Stimulated activated naive CD8-positive, alpha-beta T cell treated with anti-CD3 and anti-CD28 coated beads, Interleukin-15, amount 100 ng/mL, for 72 hours (primary cell): ENCODE data around the gene RIPOR1.

Experiments
- ATAC-seq: fragments of 150-1000 bp; cut with Tn5 transposase; 2 replicates; pipeline ENCODE4 v1.10.0; 2021; ENCODE audit warnings: mild to moderate bottlenecking, moderate library complexity
- DNase-seq, 2 donors: peaks; one replicate each; pipeline ENCODE4 v3.0.0; 2021 to 2022
- H3K27ac Mint-ChIP-seq, 2 donors: one replicate each; pipeline ENCODE4 v1.8.0; 2022; ENCODE audit warnings: mild to moderate bottlenecking in 2 of 2, mixed read lengths in 2 of 2, moderate library complexity in 2 of 2
- H3K27me3 Mint-ChIP-seq: one replicate; pipeline ENCODE4 v1.8.0; 2022; ENCODE audit warnings: mixed read lengths
- H3K4me1 Mint-ChIP-seq: one replicate; pipeline ENCODE4 v1.8.0; 2022; ENCODE audit warnings: mild to moderate bottlenecking, mixed read lengths
- H3K4me3 Mint-ChIP-seq, 2 donors: one replicate each; pipeline ENCODE4 v1.8.0; 2022; ENCODE audit warnings: mild to moderate bottlenecking in 2 of 2, mixed read lengths in 2 of 2, moderate library complexity in 1 of 2
- H3K9me3 Mint-ChIP-seq, 2 donors: one replicate each; pipeline ENCODE4 v1.8.0; 2022; ENCODE audit warnings: mixed read lengths in 2 of 2

The RIPOR1 gene

GRCh38 chr16:67541391-67542263, 13.0 kb downstream of the RIPOR1 start:
- Mint-ChIP-seq H3K27me3 (peaks cover 6% of the 10 kb centered on the region), H3K9me3 (no peaks in the 10 kb centered on the region), H3K4me1 (peaks cover 58% of the 10 kb centered on the region), H3K27ac (peak overlapping the region in 1 of 2 donors; percentile 63), H3K4me3 (no peak overlapping the region)
- ATAC-seq (no peak), DNase-seq (no peak)

DNA sequence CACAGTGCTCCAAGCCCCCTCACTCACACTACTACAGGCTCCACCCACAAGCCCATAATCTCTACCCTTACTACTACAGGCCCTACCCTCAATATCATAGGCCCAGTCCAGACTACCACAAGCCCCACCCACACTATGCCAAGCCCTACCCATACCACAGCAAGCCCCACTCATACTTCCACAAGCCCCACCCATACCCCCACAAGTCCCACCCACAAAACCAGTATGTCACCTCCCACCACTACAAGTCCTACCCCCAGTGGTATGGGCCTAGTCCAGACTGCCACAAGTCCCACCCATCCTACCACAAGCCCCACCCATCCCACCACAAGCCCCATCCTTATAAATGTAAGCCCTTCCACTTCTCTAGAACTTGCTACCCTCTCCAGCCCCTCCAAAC, 13.8 kb downstream of the RIPOR1 start:
- Mint-ChIP-seq H3K4me3 (no peak overlapping the region), H3K4me1 (peaks cover 58% of the 10 kb centered on the region), H3K27ac (no peak overlapping the region), H3K27me3 (no peaks in the 10 kb centered on the region), H3K9me3 (no peaks in the 10 kb centered on the region)
- DNase-seq, result peak; percentile 68 to 81
- peak; percentile 82 for ATAC-seq

GRCh38 chr16:67543036-67543435, 14.4 kb downstream of the RIPOR1 start:
- H3K9me3 Mint-ChIP-seq, result no peaks in the 10 kb centered on the region
- no peak for ATAC-seq
- peaks cover 64% of the 10 kb centered on the region for H3K4me1 Mint-ChIP-seq
- H3K4me3 Mint-ChIP-seq, result no peak overlapping the region
- no peak overlapping the region for H3K27ac Mint-ChIP-seq
- H3K27me3 Mint-ChIP-seq, result no peaks in the 10 kb centered on the region
- no peak for DNase-seq

GRCh38 chr16:67543582-67543981, 15.0 kb downstream of the RIPOR1 start:
- H3K4me3 Mint-ChIP-seq, result no peak overlapping the region

DNA sequence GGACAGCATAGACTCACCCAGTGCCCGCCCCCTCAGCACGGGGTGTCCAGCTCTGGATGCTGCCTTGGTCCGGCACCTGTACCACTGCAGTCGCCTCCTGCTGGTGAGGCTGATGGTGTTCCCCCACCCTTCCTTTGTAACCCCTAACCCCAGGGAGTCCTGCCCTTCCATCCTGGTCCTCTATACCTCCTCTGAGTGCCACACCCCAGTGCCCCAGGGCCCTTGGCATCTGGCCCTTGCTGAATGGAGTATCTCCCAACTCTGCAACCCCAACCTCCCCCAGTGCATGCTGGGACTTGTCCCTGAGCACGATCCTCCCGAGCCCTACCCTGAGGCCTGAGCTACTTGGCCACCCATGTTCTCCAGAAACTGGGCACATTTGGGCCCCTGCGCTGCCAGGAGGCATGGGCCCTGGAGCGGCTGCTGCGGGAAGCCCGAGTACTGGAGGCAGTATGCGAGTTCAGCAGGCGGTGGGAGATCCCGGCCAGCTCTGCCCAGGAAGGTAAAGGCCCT, 15.8 kb downstream of the RIPOR1 start:
- ATAC-seq, result no peak
- H3K9me3 Mint-ChIP-seq, result no peaks in the 10 kb centered on the region
- no peak for DNase-seq
- no peak overlapping the region for H3K4me3 Mint-ChIP-seq
- no peak overlapping the region for H3K27ac Mint-ChIP-seq
- H3K27me3 Mint-ChIP-seq, result no peaks in the 10 kb centered on the region
- peaks cover 66% of the 10 kb centered on the region for H3K4me1 Mint-ChIP-seq

More at GRCh38 chr16:67543582-67543981, 15.0 kb downstream of the RIPOR1 start:
- ATAC-seq (no peak), DNase-seq (no peak)
- H3K9me3 Mint-ChIP-seq, result no peaks in the 10 kb centered on the region
- H3K27ac Mint-ChIP-seq, result peak overlapping the region in 1 of 2 donors; percentile 27
- peaks cover 66% of the 10 kb centered on the region for H3K4me1 Mint-ChIP-seq
- H3K27me3 Mint-ChIP-seq, result no peaks in the 10 kb centered on the region

GRCh38 chr16:67544844-67545664, 16.4 kb downstream of the RIPOR1 start:
- Mint-ChIP-seq H3K9me3 (no peaks in the 10 kb centered on the region), H3K27me3 (no peaks in the 10 kb centered on the region), H3K27ac (peak overlapping the region in 1 of 2 donors; percentile 43), H3K4me1 (peaks cover 66% of the 10 kb centered on the region), H3K4me3 (no peak overlapping the region)
- ATAC-seq, result no peak
- no peak for DNase-seq

GRCh38 chr16:67545665-67546024, 17.0 kb downstream of the RIPOR1 start:
- Mint-ChIP-seq H3K27me3 (no peaks in the 10 kb centered on the region), H3K27ac (no peak overlapping the region), H3K9me3 (no peaks in the 10 kb centered on the region), H3K4me3 (no peak overlapping the region), H3K4me1 (peaks cover 67% of the 10 kb centered on the region)
- no peak for ATAC-seq
- DNase-seq, result no peak

- Mint-ChIP-seq H3K4me3 (no peak overlapping the region), H3K27me3 (no peaks in the 10 kb centered on the region), H3K4me1 (peaks cover 67% of the 10 kb centered on the region), H3K27ac (no peak overlapping the region), H3K9me3 (no peaks in the 10 kb centered on the region)
- ATAC-seq, result no peak
- DNase-seq, result no peak
Observed at GRCh38 chr16:67546091-67546501, 17.5 kb downstream of the RIPOR1 start.

- peak; percentile 63 to 68 for DNase-seq
- peaks cover 63% of the 10 kb centered on the region for H3K4me1 Mint-ChIP-seq
- ATAC-seq, result peak; percentile 48
- no peaks in the 10 kb centered on the region for H3K27me3 Mint-ChIP-seq
- H3K4me3 Mint-ChIP-seq, result peak overlapping the region in 1 of 2 donors; percentile 71
- H3K9me3 Mint-ChIP-seq, result no peaks in the 10 kb centered on the region
- H3K27ac Mint-ChIP-seq, result peak overlapping the region in 1 of 2 donors; percentile 3
Observed at GRCh38 chr16:67546761-67547422, 18.3 kb downstream of the RIPOR1 start.

- peak; percentile 22 for ATAC-seq
- H3K27ac Mint-ChIP-seq, result peak overlapping the region; percentile 93 to 97
- H3K27me3 Mint-ChIP-seq, result no peaks in the 10 kb centered on the region
- H3K9me3 Mint-ChIP-seq, result no peaks in the 10 kb centered on the region
- no peak for DNase-seq
- H3K4me3 Mint-ChIP-seq, result peak overlapping the region in 1 of 2 donors; percentile 71
- H3K4me1 Mint-ChIP-seq, result peaks cover 63% of the 10 kb centered on the region
Observed at GRCh38 chr16:67547423-67548264, 19.0 kb downstream of the RIPOR1 start.

DNA sequence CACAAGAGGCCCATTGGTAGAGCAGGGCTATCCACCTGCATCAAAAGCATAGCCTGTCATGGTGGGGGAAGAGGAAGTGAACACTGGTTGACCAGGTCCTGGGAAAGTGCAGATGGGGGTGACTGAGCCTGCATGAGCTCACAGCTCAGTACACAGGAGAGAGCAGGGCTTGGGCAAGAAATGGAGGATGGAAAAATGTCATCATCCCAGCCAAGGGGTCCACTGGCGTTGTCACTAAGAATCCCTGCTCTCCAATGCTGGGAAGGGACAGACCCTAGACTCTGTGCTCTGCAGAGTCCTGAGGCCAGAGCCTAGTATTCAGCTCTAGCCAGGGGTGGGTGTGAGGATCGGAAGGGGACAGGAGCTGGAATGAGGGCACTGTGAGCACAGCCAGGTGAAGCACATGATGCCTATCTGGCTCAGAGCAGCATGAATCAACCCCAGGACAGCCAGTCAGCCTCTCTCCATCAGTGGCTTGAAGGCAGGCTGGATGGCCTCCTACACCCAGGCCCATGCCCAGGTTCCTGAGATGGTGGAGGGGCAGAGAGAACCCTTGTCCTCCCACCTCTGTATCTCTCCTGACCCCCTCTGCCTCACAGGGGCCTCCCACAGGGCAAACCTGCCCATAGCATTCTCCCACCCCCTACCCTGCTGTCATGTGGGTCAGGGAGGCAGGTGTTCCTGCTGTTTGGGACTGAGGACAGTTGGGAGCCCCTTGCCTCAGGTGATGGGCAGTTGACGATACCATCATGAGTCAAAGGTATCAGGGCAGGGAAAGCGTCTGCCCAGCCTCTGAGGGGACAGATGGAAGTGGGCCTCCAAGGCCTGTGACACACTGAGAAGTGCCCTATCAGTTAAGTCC, 19.9 kb downstream of the RIPOR1 start:
- H3K4me1 Mint-ChIP-seq, result peaks cover 66% of the 10 kb centered on the region
- no peaks in the 10 kb centered on the region for H3K27me3 Mint-ChIP-seq
- peak overlapping the region in 1 of 2 donors; percentile 93 for H3K27ac Mint-ChIP-seq
- H3K4me3 Mint-ChIP-seq, result peak overlapping the region in 1 of 2 donors; percentile 71
- no peaks in the 10 kb centered on the region for H3K9me3 Mint-ChIP-seq
- ATAC-seq (peak; percentile 29), DNase-seq (no peak)

GRCh38 chr16:67549240-67549639, 20.6 kb downstream of the RIPOR1 start:
- Mint-ChIP-seq H3K27ac (no peak overlapping the region), H3K27me3 (no peaks in the 10 kb centered on the region), H3K9me3 (no peaks in the 10 kb centered on the region), H3K4me3 (no peak overlapping the region), H3K4me1 (peaks cover 64% of the 10 kb centered on the region)
- ATAC-seq (no peak), DNase-seq (no peak)

- DNase-seq (no peak), ATAC-seq (no peak)
- no peak overlapping the region for H3K4me3 Mint-ChIP-seq
- no peaks in the 10 kb centered on the region for H3K27me3 Mint-ChIP-seq
- peaks cover 66% of the 10 kb centered on the region for H3K4me1 Mint-ChIP-seq
- peak overlapping the region in 1 of 2 donors; percentile 1 for H3K27ac Mint-ChIP-seq
- no peaks in the 10 kb centered on the region for H3K9me3 Mint-ChIP-seq
Observed at GRCh38 chr16:67549936-67550335, 21.3 kb downstream of the RIPOR1 start.

DNA sequence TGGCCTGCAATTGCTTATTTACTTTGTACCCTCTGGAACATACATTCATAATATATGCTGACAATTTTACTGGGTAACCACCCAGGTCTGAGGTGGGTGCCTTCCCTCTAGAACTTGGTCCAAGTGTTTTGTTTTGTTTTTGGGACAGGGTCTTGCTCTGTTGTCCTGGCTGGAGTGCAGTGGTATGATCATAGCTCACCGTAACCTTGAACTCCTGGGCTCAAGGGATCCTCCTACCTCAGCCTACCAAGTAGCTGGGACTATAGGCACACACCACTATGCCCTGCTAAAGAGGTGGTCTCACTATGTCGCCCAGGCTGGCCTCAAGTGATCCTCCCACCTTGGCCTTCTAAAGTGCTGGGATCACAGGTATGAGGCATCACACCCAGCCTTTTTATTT, 22.5 kb downstream of the RIPOR1 start:
- Mint-ChIP-seq H3K4me3 (no peak overlapping the region), H3K27ac (no peak overlapping the region), H3K9me3 (no peaks in the 10 kb centered on the region), H3K27me3 (no peaks in the 10 kb centered on the region), H3K4me1 (peaks cover 75% of the 10 kb centered on the region)
- DNase-seq (no peak), ATAC-seq (no peak)
